Lung (tissue), 12 donors: Measurements from ENCODE around the gene LRRC15. TPM values are rescaled to one million over a fixed set of nuclear protein-coding genes. Genes with fewer than 3 reads are reported as not detected.

Experiments used
- ATAC-seq: fragments of 200-7000 bp; cut with Tn5 transposase; one replicate; pipeline ENCODE4 v1.9.1; 2020; ENCODE audit warnings: moderate number of reproducible peaks; ENCODE audit not compliant: insufficient read depth, low FRiP score
- DNase-seq, 3 donors: peaks; one replicate each; pipeline ENCODE4 v3.0.0-alpha.2; 2013 to 2017
- H3K27ac ChIP-seq, 2 donors: one replicate each; pipeline ENCODE4 v1.5.1; 2013; ENCODE audit warnings: mild to moderate bottlenecking in 2 of 2, moderate library complexity in 2 of 2, control low read depth in 1 of 2, inconsistent platforms in 1 of 2, low read depth in 1 of 2, low read length in 1 of 2
- H3K27me3 ChIP-seq, 3 donors: one replicate each; pipeline ENCODE4 v1.5.1; 2013; ENCODE audit warnings: low read length in 2 of 3; ENCODE audit not compliant: control insufficient read depth in 3 of 3, insufficient read depth in 3 of 3
- H3K36me3 ChIP-seq, 4 donors: one replicate each; pipeline ENCODE4 v1.5.1; 2013; ENCODE audit warnings: low read length in 4 of 4, mild to moderate bottlenecking in 1 of 4, moderate library complexity in 1 of 4; ENCODE audit not compliant: control insufficient read depth in 4 of 4, insufficient read depth in 4 of 4
- H3K4me1 ChIP-seq, 5 donors: one replicate each; pipeline ENCODE4 v1.5.1; 2013; ENCODE audit warnings: low read length in 5 of 5, mild to moderate bottlenecking in 2 of 5, moderate library complexity in 1 of 5; ENCODE audit not compliant: control insufficient read depth in 5 of 5, insufficient read depth in 5 of 5
- H3K4me3 ChIP-seq: one replicate; pipeline ENCODE4 v1.5.1; 2013; ENCODE audit warnings: mild to moderate bottlenecking, control low read depth, moderate library complexity
- H3K9ac ChIP-seq, 2 donors: one replicate each; pipeline ENCODE4 v1.5.1; 2013; ENCODE audit warnings: low read length in 2 of 2, control low read depth in 1 of 2; ENCODE audit not compliant: insufficient read depth in 1 of 2
- H3K9me3 ChIP-seq, 4 donors: one replicate each; pipeline ENCODE4 v1.5.1; 2013; ENCODE audit warnings: low read length in 3 of 4, mild to moderate bottlenecking in 1 of 4, moderate library complexity in 1 of 4; ENCODE audit not compliant: control insufficient read depth in 4 of 4, insufficient read depth in 3 of 4
- CTCF ChIP-seq: IDR thresholded peaks from 2 replicates; pipeline ENCODE4 v1.5.1; 2012; ENCODE audit warnings: mild to moderate bottlenecking; ENCODE audit errors: control extremely low read depth, extremely low read depth
- WGBS, 2 donors: extraction: QIAGEN DNeasy Blood & Tissue Kit; methylation state at CpG; one replicate each; pipeline ENCODE4 v1.1.7; 2013; 5-methylcytosine and 5-hydroxymethylcytosine counted together
- polyA plus RNA-seq, 2 donors: library from polyadenylated mRNA; stranded (reverse); fragments of 200-250 nt; gene quantifications; one replicate each; pipeline ENCODE4 v1.2.1, GENCODE V29; 2013
- total RNA-seq, 2 donors: library from RNA; depleted of rRNA in 1 of 2; stranded (reverse); fragments of >200 nt in 1 of 2; gene quantifications; one replicate each; pipeline ENCODE4 v1.2.1, GENCODE V29; 2014 to 2021
- donor health status: control.
- donor health status: control.
- donor health status: Bipolar disorder and iron deficiency.
- donor health status: healthy.
- donor health status: DM: yes; HTN: yes; CAD: no.

LRRC15 gene
- total and polyA plus RNA-seq, 4 donors = 0.06 to 1.2 (median 0.07) TPM

GRCh38 chr3:194401346-194401745 is 31.8 kb upstream of the LRRC15 start:
- no peak overlapping the region for H3K27ac ChIP-seq

GRCh38 chr3:194399874-194400411 is 30.4 kb upstream of the LRRC15 start:
- no peak for TF ChIP-seq CTCF
- Histone ChIP-seq H3K4me1 (peaks cover 0 to 29% (median 14%) of the 10 kb centered on the region in 5 donors), H3K36me3 (no peaks in the 10 kb centered on the region), H3K27me3 (peaks cover 5 to 30% (median 23%) of the 10 kb centered on the region in 3 donors), H3K9ac (no peak overlapping the region), H3K9me3 (peaks cover 0 to 1% (median 0%) of the 10 kb centered on the region in 4 donors), H3K27ac (no peak overlapping the region), H3K4me3 (no peak overlapping the region)
- 84 to 85% methylated on average over 15 of the region's 15 CpGs for WGBS, 2 donors
- no peak for DNase-seq
- ATAC-seq = no peak

More at GRCh38 chr3:194401346-194401745, 31.8 kb upstream of the LRRC15 start:
- WGBS, 2 donors = 89 to 91% methylated on average over 9 of the region's 9 CpGs
- TF ChIP-seq CTCF = no peak
- peaks cover 0 to 2% (median 0%) of the 10 kb centered on the region in 4 donors for H3K36me3 ChIP-seq
- peaks cover 5 to 23% (median 23%) of the 10 kb centered on the region in 3 donors for H3K27me3 ChIP-seq
- ATAC-seq = no peak
- H3K4me1 ChIP-seq = peaks cover 0 to 23% (median 11%) of the 10 kb centered on the region in 5 donors
- no peak for DNase-seq
- no peak overlapping the region for H3K9ac ChIP-seq
- H3K4me3 ChIP-seq = no peak overlapping the region
- H3K9me3 ChIP-seq = peaks cover 0 to 1% (median 0%) of the 10 kb centered on the region in 4 donors

DNA sequence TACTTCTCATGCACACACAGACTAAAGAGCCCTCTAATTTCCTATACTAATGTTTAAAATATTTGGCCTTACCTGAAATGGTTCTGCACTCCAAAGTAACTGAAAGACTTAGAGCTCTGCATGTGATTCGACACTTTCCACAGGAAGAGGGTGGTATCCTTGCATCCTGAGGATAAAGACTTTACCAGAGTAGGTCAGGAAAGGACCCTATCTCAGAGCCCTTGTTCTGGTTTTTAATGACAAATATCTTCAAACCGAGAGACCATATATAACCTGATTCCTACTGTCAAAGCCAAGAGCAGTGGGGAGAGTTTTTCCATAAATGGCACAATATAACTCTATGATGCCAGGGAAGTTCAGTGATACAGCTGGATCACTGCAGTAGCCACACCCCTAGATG is 29.6 kb upstream of the LRRC15 start, which contains the start of gene GP5:
Gene GP5, minus strand, starts transcription at position 101 of the 400 bp plus-strand sequence. CDS start 984 bp downstream, outside the sequence.
- H3K27me3 ChIP-seq = peaks cover 5 to 32% (median 23%) of the 10 kb centered on the region in 3 donors
- peaks cover 0 to 1% (median 0%) of the 10 kb centered on the region in 4 donors for H3K9me3 ChIP-seq
- H3K4me3 ChIP-seq = no peak within 1 kb of the TSS
- H3K27ac ChIP-seq = no peak within 1 kb of the TSS
- H3K9ac ChIP-seq = peak within 1 kb of the TSS in 1 of 2 donors; percentile 34
- H3K4me1 ChIP-seq = peaks cover 0 to 29% (median 14%) of the 10 kb centered on the region in 5 donors
- WGBS, 2 donors = 30 to 61% methylated on average over 2 of the region's 2 CpGs
- ATAC-seq (no peak), DNase-seq (no peak)
- H3K36me3 ChIP-seq = no peaks in the 10 kb centered on the region
- no peak for TF ChIP-seq CTCF
